SHP77 treated with DMSO at 0.1 percent for 48 hours (cell line): ENCODE data around the gene NID2.

ENCODE experiments used
- DNase-seq: peaks from one replicate; lab custom pipeline; 2025; lab: John Stamatoyannopoulos, UW

The NID2 gene

DNA sequence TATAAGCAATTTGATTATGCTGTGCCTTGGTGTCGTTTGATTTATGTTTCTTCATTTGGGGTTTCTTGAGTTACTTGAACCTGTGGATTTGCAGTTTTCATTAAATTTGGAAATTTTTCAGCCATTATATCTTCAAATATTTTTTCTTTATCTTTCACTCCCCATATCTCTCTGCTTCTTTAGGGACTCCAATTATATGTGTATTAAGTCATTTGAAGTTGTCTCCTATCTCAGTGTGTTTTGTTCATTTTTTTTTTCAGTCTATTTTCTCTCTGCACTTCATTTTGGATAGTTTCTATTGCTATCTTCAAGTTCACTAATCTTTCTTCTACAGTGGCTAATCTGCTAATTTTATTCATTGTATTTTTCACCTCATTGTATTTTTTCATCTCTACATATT is 108.9 kb downstream of the NID2 start:
- DNase-seq: no peak

DNA sequence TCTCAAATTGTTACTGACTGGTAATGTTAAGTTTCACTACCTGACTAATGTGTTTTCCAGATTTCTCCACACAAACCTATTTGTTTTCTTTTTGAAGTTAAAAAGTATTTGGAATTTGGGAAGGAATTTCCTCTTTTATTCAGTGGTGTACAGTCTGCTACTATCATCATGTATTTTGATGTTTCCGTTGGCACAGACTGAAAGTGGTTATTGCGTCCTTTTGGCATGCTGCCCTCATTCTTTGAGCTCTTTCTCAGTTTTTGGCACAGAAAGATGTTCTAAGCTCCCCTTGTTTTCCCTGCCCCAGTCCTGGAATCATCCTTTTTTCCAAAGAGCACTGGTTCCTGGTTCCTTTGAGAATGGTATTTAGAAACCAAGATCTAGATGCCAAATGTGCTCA is 110.9 kb downstream of the NID2 start:
- no peak for DNase-seq
